ENCODE measurements around the gene IFT20. TPM values are rescaled to one million over a fixed set of nuclear protein-coding genes. Genes with fewer than 3 reads are reported as not detected.

Gene IFT20
- total and polyA plus RNA-seq, 9 of the 15 experiments (the other 6 are each of a cell fraction or from before 2014, with no cell fraction given), result 11.2 to 38.6 (median 20.1) TPM

DNA sequence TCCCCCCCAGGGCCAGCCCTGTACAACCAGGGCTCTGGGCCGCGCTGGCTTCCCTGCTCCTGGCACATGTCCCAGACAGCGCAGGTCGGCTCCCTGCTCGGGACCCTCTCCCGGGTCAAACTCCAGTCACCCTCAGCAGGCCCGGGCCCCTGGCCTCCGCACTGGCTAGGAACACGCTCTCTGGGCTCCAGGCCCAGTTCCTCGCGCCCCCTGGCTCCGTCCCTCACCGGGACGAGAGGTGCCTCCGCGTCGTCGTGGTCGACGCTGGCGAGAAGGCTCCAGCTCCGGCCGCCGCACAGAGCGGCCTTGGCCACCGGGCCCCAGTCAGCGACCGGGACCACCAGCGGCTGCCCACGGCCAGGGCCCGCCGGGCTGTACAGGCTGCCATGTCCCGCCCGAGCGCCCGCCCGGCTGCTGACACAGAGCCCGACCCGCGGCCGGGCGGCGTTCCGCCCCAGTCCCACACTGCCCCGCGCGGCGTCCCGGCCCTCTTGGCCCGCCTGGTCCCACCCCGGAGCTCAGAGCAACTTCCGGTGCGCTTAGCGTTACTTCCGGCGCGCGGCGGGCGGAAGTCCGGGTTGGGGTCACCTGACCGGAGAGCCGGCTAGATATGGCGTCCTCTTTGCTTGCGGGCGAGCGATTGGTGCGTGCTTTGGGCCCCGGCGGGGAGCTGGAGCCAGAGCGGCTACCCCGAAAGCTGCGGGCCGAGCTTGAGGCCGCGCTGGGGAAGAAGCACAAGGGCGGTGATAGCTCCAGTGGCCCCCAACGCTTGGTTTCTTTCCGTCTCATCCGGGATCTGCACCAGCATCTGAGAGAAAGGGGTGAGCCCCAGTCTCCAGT lies 22.0 kb upstream of the IFT20 start, which contains the start of gene POLDIP2 (continued):
- TF ChIP-seq, protein P1, sequence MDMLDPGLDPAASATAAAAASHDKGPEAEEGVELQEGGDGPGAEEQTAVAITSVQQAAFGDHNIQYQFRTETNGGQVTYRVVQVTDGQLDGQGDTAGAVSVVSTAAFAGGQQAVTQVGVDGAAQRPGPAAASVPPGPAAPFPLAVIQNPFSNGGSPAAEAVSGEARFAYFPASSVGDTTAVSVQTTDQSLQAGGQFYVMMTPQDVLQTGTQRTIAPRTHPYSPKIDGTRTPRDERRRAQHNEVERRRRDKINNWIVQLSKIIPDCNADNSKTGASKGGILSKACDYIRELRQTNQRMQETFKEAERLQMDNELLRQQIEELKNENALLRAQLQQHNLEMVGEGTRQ (CRISPR knock-in tag; IDR thresholded peaks at IDR 0.05), result peak; percentile 98
- TF ChIP-seq ELF4 (CRISPR knock-in tag; IDR thresholded peaks at IDR 0.05), result no peak
- TF ChIP-seq ZNF592 (IDR thresholded peaks at IDR 0.05), result peak; percentile 26; the same call in 1 of the 2 replicates
- TF ChIP-seq NR3C1 (CRISPR knock-in tag; IDR thresholded peaks at IDR 0.05), result no peak
- no peak for TF ChIP-seq ZNF324 (CRISPR knock-in tag; IDR thresholded peaks at IDR 0.05)
- no peak for TF ChIP-seq FOXM1 (IDR thresholded peaks at IDR 0.05; ENCODE audit: low read depth)
- 0 out of 2 replicates have a peak, but pooled peaks have one; percentile 23 for TF ChIP-seq FOXM1 (CRISPR knock-in tag; IDR thresholded peaks at IDR 0.05; ENCODE audit: low read depth)
- TF ChIP-seq MITF (IDR thresholded peaks at IDR 0.05), result peak; percentile 56
- TF ChIP-seq SIN3B (IDR thresholded peaks at IDR 0.05; ENCODE audit: low read depth), result peak; percentile 100
- no peak for TF ChIP-seq MCM7 (IDR thresholded peaks at IDR 0.05)
- no peak for TF ChIP-seq CBFA2T3 (IDR thresholded peaks at IDR 0.05)
- TF ChIP-seq NR2C1 (IDR thresholded peaks at IDR 0.05), result peak; percentile 82
- TF ChIP-seq NR2C1 (tag; IDR thresholded peaks at IDR 0.05), result peak; percentile 84
- TF ChIP-seq, protein P2, sequence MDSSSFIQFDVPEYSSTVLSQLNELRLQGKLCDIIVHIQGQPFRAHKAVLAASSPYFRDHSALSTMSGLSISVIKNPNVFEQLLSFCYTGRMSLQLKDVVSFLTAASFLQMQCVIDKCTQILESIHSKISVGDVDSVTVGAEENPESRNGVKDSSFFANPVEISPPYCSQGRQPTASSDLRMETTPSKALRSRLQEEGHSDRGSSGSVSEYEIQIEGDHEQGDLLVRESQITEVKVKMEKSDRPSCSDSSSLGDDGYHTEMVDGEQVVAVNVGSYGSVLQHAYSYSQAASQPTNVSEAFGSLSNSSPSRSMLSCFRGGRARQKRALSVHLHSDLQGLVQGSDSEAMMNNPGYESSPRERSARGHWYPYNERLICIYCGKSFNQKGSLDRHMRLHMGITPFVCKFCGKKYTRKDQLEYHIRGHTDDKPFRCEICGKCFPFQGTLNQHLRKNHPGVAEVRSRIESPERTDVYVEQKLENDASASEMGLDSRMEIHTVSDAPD (CRISPR knock-in tag; IDR thresholded peaks at IDR 0.05), result no peak
- TF ChIP-seq ATF1 (CRISPR knock-in tag; IDR thresholded peaks at IDR 0.05), result no peak
- peak; percentile 90 for TF ChIP-seq ATF1 (tag; IDR thresholded peaks at IDR 0.05)
- no peak for TF ChIP-seq FOXO4 (CRISPR knock-in tag; IDR thresholded peaks at IDR 0.05)
- no peak for TF ChIP-seq ZC3H8 (IDR thresholded peaks at IDR 0.05)
- no peak for TF ChIP-seq HNRNPLL (IDR thresholded peaks at IDR 0.05; ENCODE audit: low read depth, low read length, poor library complexity, severe bottlenecking)
- TF ChIP-seq HIVEP1 (CRISPR knock-in tag; IDR thresholded peaks at IDR 0.05), result no peak

Data from K562 (cell line).